Spinal cord (tissue), 10 donors: ENCODE data around the gene NCKAP5. TPM values are rescaled to one million over a fixed set of nuclear protein-coding genes. Genes with fewer than 3 reads are reported as not detected.

Experiments used
- DNase-seq, 6 donors: peaks; one replicate each; pipeline versions ENCODE4 v3.0.0 to v3.0.0-alpha.2; 2013 to 2015; ENCODE audit warnings: low spot score in 6 of 6, low read depth in 4 of 6
- H3K27ac ChIP-seq: one replicate; pipeline ENCODE4 v1.5.1; 2013; ENCODE audit warnings: low read depth, low read length, control low read depth
- H3K27me3 ChIP-seq: one replicate; pipeline ENCODE4 v1.6.1; 2013; ENCODE audit warnings: low read length; ENCODE audit not compliant: control insufficient read depth, insufficient read depth
- H3K36me3 ChIP-seq: one replicate; pipeline ENCODE4 v1.6.1; 2013; ENCODE audit warnings: low read length; ENCODE audit not compliant: control insufficient read depth, insufficient read depth
- H3K4me1 ChIP-seq: one replicate; pipeline ENCODE4 v1.6.1; 2013; ENCODE audit warnings: low read length; ENCODE audit not compliant: control insufficient read depth, insufficient read depth
- H3K4me3 ChIP-seq: one replicate; pipeline ENCODE4 v1.5.1; 2013; ENCODE audit warnings: low read depth, low read length, control low read depth
- H3K9me3 ChIP-seq: one replicate; pipeline ENCODE4 v1.6.1; 2013; ENCODE audit warnings: low read length; ENCODE audit not compliant: control insufficient read depth, insufficient read depth
- WGBS: methylation state at CpG from one replicate; pipeline ENCODE4 v1.1.5; 2013; ENCODE audit warnings: missing lambda C conversion rate; ENCODE audit not compliant: insufficient coverage; 5-methylcytosine and 5-hydroxymethylcytosine counted together
- polyA plus RNA-seq, 2 donors: library from polyadenylated mRNA; unstranded; fragments of 120-200 nt; gene quantifications; one replicate each; pipeline ENCODE4 v1.2.1, GENCODE V29; 2013; ENCODE audit not compliant: insufficient read length in 2 of 2
- total RNA-seq, 2 donors: library from RNA; depleted of rRNA in 1 of 2; stranded (reverse); fragments of 120-200 nt in 1 of 2; fragments of >200 nt in 1 of 2; gene quantifications; one replicate each; pipeline versions ENCODE4 v1.2.3 to v1.2.4, GENCODE V29; 2013 to 2014
- donor health status: healthy.

Gene NCKAP5
- total and polyA plus RNA-seq, 4 donors = 8.9 to 17.7 (median 11.6) TPM

GRCh38 chr2:133600266-133600928 lies 32.1 kb upstream of the NCKAP5 start:
- Histone ChIP-seq H3K9me3 (no peaks in the 10 kb centered on the region), H3K27ac (peak overlapping the region; percentile 72), H3K4me3 (no peak overlapping the region), H3K36me3 (no peaks in the 10 kb centered on the region), H3K4me1 (peaks cover 32% of the 10 kb centered on the region), H3K27me3 (no peaks in the 10 kb centered on the region)
- WGBS = 52% methylated on average over 5 of the region's 13 CpGs
- peak in 5 of 6 donors; percentile 52 to 90 (median 60) for DNase-seq

GRCh38 chr2:133599811-133600210 lies 31.5 kb upstream of the NCKAP5 start:
- peak in 4 of 6 donors; percentile 39 to 90 (median 70) for DNase-seq
- peak overlapping the region; percentile 72 for H3K27ac ChIP-seq
- H3K4me3 ChIP-seq = no peak overlapping the region
- no peaks in the 10 kb centered on the region for H3K27me3 ChIP-seq
- WGBS = 35% methylated on average over 9 of the region's 10 CpGs
- H3K9me3 ChIP-seq = no peaks in the 10 kb centered on the region
- peaks cover 32% of the 10 kb centered on the region for H3K4me1 ChIP-seq
- no peaks in the 10 kb centered on the region for H3K36me3 ChIP-seq

GRCh38 chr2:133599211-133599803 lies 31.0 kb upstream of the NCKAP5 start:
- WGBS = 50% methylated on average over 5 of the region's 5 CpGs
- DNase-seq = peak in 1 of 6 donors; percentile 53
- H3K36me3 ChIP-seq = no peaks in the 10 kb centered on the region
- peak overlapping the region; percentile 72 for H3K27ac ChIP-seq
- no peak overlapping the region for H3K4me3 ChIP-seq
- peaks cover 32% of the 10 kb centered on the region for H3K4me1 ChIP-seq
- H3K9me3 ChIP-seq = no peaks in the 10 kb centered on the region
- no peaks in the 10 kb centered on the region for H3K27me3 ChIP-seq

GRCh38 chr2:133598769-133599168 lies 30.5 kb upstream of the NCKAP5 start:
- Histone ChIP-seq H3K4me1 (peaks cover 31% of the 10 kb centered on the region), H3K4me3 (no peak overlapping the region), H3K27ac (no peak overlapping the region), H3K9me3 (no peaks in the 10 kb centered on the region), H3K36me3 (no peaks in the 10 kb centered on the region), H3K27me3 (no peaks in the 10 kb centered on the region)
- WGBS = 0% methylated on average over 2 of the region's 2 CpGs
- DNase-seq = peak in 2 of 6 donors; percentile 47 to 55

- no peak overlapping the region for H3K4me3 ChIP-seq
- H3K36me3 ChIP-seq = no peaks in the 10 kb centered on the region
- 55% methylated on average over 4 of the region's 4 CpGs for WGBS
- H3K27me3 ChIP-seq = no peaks in the 10 kb centered on the region
- H3K9me3 ChIP-seq = no peaks in the 10 kb centered on the region
- DNase-seq = no peak
- H3K4me1 ChIP-seq = peaks cover 19% of the 10 kb centered on the region
- H3K27ac ChIP-seq = no peak overlapping the region
Measured at GRCh38 chr2:133596701-133597393, 28.6 kb upstream of the NCKAP5 start.

- Histone ChIP-seq H3K36me3 (no peaks in the 10 kb centered on the region), H3K9me3 (no peaks in the 10 kb centered on the region), H3K27ac (no peak overlapping the region), H3K4me1 (peaks cover 7% of the 10 kb centered on the region), H3K4me3 (no peak overlapping the region), H3K27me3 (no peaks in the 10 kb centered on the region)
- 20% methylated on average over 2 of the region's 4 CpGs for WGBS
- DNase-seq = peak in 3 of 6 donors; percentile 65 to 94 (median 88)
Measured at GRCh38 chr2:133591164-133591563, 22.9 kb upstream of the NCKAP5 start.

GRCh38 chr2:133589456-133589855 lies 21.2 kb upstream of the NCKAP5 start:
- Histone ChIP-seq H3K27me3 (no peaks in the 10 kb centered on the region), H3K36me3 (no peaks in the 10 kb centered on the region), H3K9me3 (no peaks in the 10 kb centered on the region), H3K4me1 (peaks cover 7% of the 10 kb centered on the region), H3K4me3 (no peak overlapping the region), H3K27ac (no peak overlapping the region)
- 63% methylated on average over 2 of the region's 4 CpGs for WGBS
- DNase-seq = no peak

- Histone ChIP-seq H3K9me3 (no peaks in the 10 kb centered on the region), H3K4me3 (no peak overlapping the region), H3K36me3 (no peaks in the 10 kb centered on the region), H3K27me3 (no peaks in the 10 kb centered on the region), H3K4me1 (peaks cover 7% of the 10 kb centered on the region), H3K27ac (no peak overlapping the region)
- DNase-seq = no peak
- 100% methylated on average over 1 of the region's 1 CpG for WGBS
Measured at GRCh38 chr2:133588144-133588543, 19.9 kb upstream of the NCKAP5 start.

- DNase-seq = no peak
- whole genome bisulfite sequencing = 98% methylated on average over 6 of the region's 6 CpGs
- Histone ChIP-seq H3K9me3 (no peaks in the 10 kb centered on the region), H3K4me3 (no peak overlapping the region), H3K4me1 (peaks cover 7% of the 10 kb centered on the region), H3K27ac (no peak overlapping the region), H3K36me3 (no peaks in the 10 kb centered on the region), H3K27me3 (no peaks in the 10 kb centered on the region)
Measured at GRCh38 chr2:133586978-133587377, 18.7 kb upstream of the NCKAP5 start.
